ENCODE data around the gene COL28A1. TPM values are rescaled to one million over a fixed set of nuclear protein-coding genes. Genes with fewer than 3 reads are reported as not detected.

The COL28A1 gene
- total and polyA plus RNA-seq, 5 donors from 2014 or later: 0.35 TPM; not detected in 4

GRCh38 chr7:7349156-7349555 lies 186.5 kb downstream of the COL28A1 start:
- H3K4me3 Mint-ChIP-seq: no peak overlapping the region
- H3K4me3 ChIP-seq (ENCODE audit: low read depth, low read length): no peak overlapping the region
- no peaks in the 10 kb centered on the region for H3K4me1 ChIP-seq (ENCODE audit: control insufficient read depth, insufficient read depth, low read length, poor library complexity, severe bottlenecking)
- H3K9me3 Mint-ChIP-seq: no peaks in the 10 kb centered on the region
- no peak overlapping the region for H3K27ac Mint-ChIP-seq
- no peaks in the 10 kb centered on the region for H3K9me3 ChIP-seq (ENCODE audit: control insufficient read depth in 2 of 2, low read length in 2 of 2)
- peaks cover 21% of the 10 kb centered on the region for H3K27me3 ChIP-seq (ENCODE audit: control insufficient read depth, insufficient read depth, low read length)
- H3K36me3 ChIP-seq (ENCODE audit: control insufficient read depth, insufficient read depth, low read length): no peaks in the 10 kb centered on the region
- no peak overlapping the region for H3K27ac ChIP-seq (ENCODE audit: insufficient read depth, low read length, poor library complexity, severe bottlenecking)
- H3K27me3 Mint-ChIP-seq: peaks cover 29% of the 10 kb centered on the region
- no peaks in the 10 kb centered on the region for H3K4me1 Mint-ChIP-seq
- DNase-seq (no peak), ATAC-seq (ENCODE audit: low read depth in 2 of 2) (no peak)
- H3K36me3 Mint-ChIP-seq: no peaks in the 10 kb centered on the region

GRCh38 chr7:7347045-7347444 lies 188.6 kb downstream of the COL28A1 start:
- Mint-ChIP-seq H3K36me3 (no peaks in the 10 kb centered on the region), H3K4me3 (no peak overlapping the region), H3K27me3 (peaks cover 25% of the 10 kb centered on the region), H3K4me1 (no peaks in the 10 kb centered on the region), H3K9me3 (peaks cover 0 to 2% (median 0%) of the 10 kb centered on the region in 7 donors), H3K27ac (no peak overlapping the region)
- no peaks in the 10 kb centered on the region for H3K36me3 ChIP-seq (ENCODE audit: control insufficient read depth, insufficient read depth, low read length)
- H3K27me3 ChIP-seq (ENCODE audit: control insufficient read depth, insufficient read depth, low read length): peaks cover 23% of the 10 kb centered on the region
- no peak overlapping the region for H3K27ac ChIP-seq (ENCODE audit: insufficient read depth, low read length, poor library complexity, severe bottlenecking)
- no peaks in the 10 kb centered on the region for H3K9me3 ChIP-seq (ENCODE audit: control insufficient read depth in 2 of 2, low read length in 2 of 2)
- no peak overlapping the region for H3K4me3 ChIP-seq (ENCODE audit: low read depth, low read length)
- ATAC-seq (ENCODE audit: low read depth in 2 of 2) (no peak), DNase-seq (no peak)
- no peaks in the 10 kb centered on the region for H3K4me1 ChIP-seq (ENCODE audit: control insufficient read depth, insufficient read depth, low read length, poor library complexity, severe bottlenecking)

- H3K4me1 Mint-ChIP-seq: no peaks in the 10 kb centered on the region
- Histone ChIP-seq H3K9me3 (ENCODE audit: control insufficient read depth in 2 of 2, low read length in 2 of 2) (no peaks in the 10 kb centered on the region), H3K27ac (ENCODE audit: insufficient read depth, low read length, poor library complexity, severe bottlenecking) (no peak overlapping the region), H3K36me3 (ENCODE audit: control insufficient read depth, insufficient read depth, low read length) (no peaks in the 10 kb centered on the region), H3K4me1 (ENCODE audit: control insufficient read depth, insufficient read depth, low read length, poor library complexity, severe bottlenecking) (no peaks in the 10 kb centered on the region), H3K27me3 (ENCODE audit: control insufficient read depth, insufficient read depth, low read length) (peaks cover 26% of the 10 kb centered on the region), H3K4me3 (ENCODE audit: low read depth, low read length) (no peak overlapping the region)
- peaks cover 17% of the 10 kb centered on the region for H3K27me3 Mint-ChIP-seq
- H3K27ac Mint-ChIP-seq: no peak overlapping the region
- ATAC-seq (ENCODE audit: low read depth in 2 of 2) (no peak), DNase-seq (no peak)
- H3K4me3 Mint-ChIP-seq: no peak overlapping the region
- H3K9me3 Mint-ChIP-seq: peaks cover 0 to 2% (median 0%) of the 10 kb centered on the region in 7 donors
- no peaks in the 10 kb centered on the region for H3K36me3 Mint-ChIP-seq
These were observed 191.1 kb downstream of the COL28A1 start for GRCh38 chr7:7344583-7344982.

GRCh38 chr7:7335909-7336308 lies 199.8 kb downstream of the COL28A1 start:
- DNase-seq: no peak
- H3K27ac Mint-ChIP-seq: no peak overlapping the region

GRCh38 chr7:7335215-7335614 lies 200.5 kb downstream of the COL28A1 start:
- H3K27ac Mint-ChIP-seq: no peak overlapping the region
- Histone ChIP-seq H3K36me3 (ENCODE audit: control insufficient read depth, insufficient read depth, low read length) (no peaks in the 10 kb centered on the region), H3K27ac (ENCODE audit: insufficient read depth, low read length, poor library complexity, severe bottlenecking) (no peak overlapping the region), H3K4me3 (ENCODE audit: low read depth, low read length) (no peak overlapping the region), H3K9me3 (ENCODE audit: control insufficient read depth in 2 of 2, low read length in 2 of 2) (no peaks in the 10 kb centered on the region), H3K4me1 (ENCODE audit: control insufficient read depth, insufficient read depth, low read length, poor library complexity, severe bottlenecking) (no peaks in the 10 kb centered on the region), H3K27me3 (ENCODE audit: control insufficient read depth, insufficient read depth, low read length) (peaks cover 3% of the 10 kb centered on the region)
- peaks cover 0 to 3% (median 0%) of the 10 kb centered on the region in 7 donors for H3K9me3 Mint-ChIP-seq
- peaks cover 35% of the 10 kb centered on the region for H3K27me3 Mint-ChIP-seq
- peaks cover 2 to 6% (median 3%) of the 10 kb centered on the region in 4 donors for H3K4me1 Mint-ChIP-seq
- H3K4me3 Mint-ChIP-seq: no peak overlapping the region
- DNase-seq (no peak), ATAC-seq (ENCODE audit: low read depth in 2 of 2) (no peak)
- no peaks in the 10 kb centered on the region for H3K36me3 Mint-ChIP-seq

More at GRCh38 chr7:7335909-7336308, 199.8 kb downstream of the COL28A1 start:
- Histone ChIP-seq H3K4me1 (ENCODE audit: control insufficient read depth, insufficient read depth, low read length, poor library complexity, severe bottlenecking) (no peaks in the 10 kb centered on the region), H3K27ac (ENCODE audit: insufficient read depth, low read length, poor library complexity, severe bottlenecking) (no peak overlapping the region), H3K27me3 (ENCODE audit: control insufficient read depth, insufficient read depth, low read length) (peaks cover 4% of the 10 kb centered on the region), H3K4me3 (ENCODE audit: low read depth, low read length) (no peak overlapping the region), H3K36me3 (ENCODE audit: control insufficient read depth, insufficient read depth, low read length) (no peaks in the 10 kb centered on the region), H3K9me3 (ENCODE audit: control insufficient read depth in 2 of 2, low read length in 2 of 2) (no peaks in the 10 kb centered on the region)
- Mint-ChIP-seq H3K27me3 (peaks cover 30% of the 10 kb centered on the region), H3K36me3 (no peaks in the 10 kb centered on the region), H3K4me1 (peaks cover 2 to 6% (median 3%) of the 10 kb centered on the region in 4 donors), H3K4me3 (no peak overlapping the region), H3K9me3 (peaks cover 0 to 2% (median 0%) of the 10 kb centered on the region in 7 donors)
- no peak for ATAC-seq (ENCODE audit: low read depth in 2 of 2)

- H3K27ac Mint-ChIP-seq: no peak overlapping the region
- H3K4me1 Mint-ChIP-seq: peaks cover 2 to 6% (median 3%) of the 10 kb centered on the region in 4 donors
- no peaks in the 10 kb centered on the region for H3K36me3 Mint-ChIP-seq
- H3K4me3 Mint-ChIP-seq: no peak overlapping the region
- peaks cover 9% of the 10 kb centered on the region for H3K27me3 ChIP-seq (ENCODE audit: control insufficient read depth, insufficient read depth, low read length)
- H3K27me3 Mint-ChIP-seq: peaks cover 44% of the 10 kb centered on the region
- H3K36me3 ChIP-seq (ENCODE audit: control insufficient read depth, insufficient read depth, low read length): no peaks in the 10 kb centered on the region
- ATAC-seq (ENCODE audit: low read depth in 2 of 2): no peak
- no peak overlapping the region for H3K4me3 ChIP-seq (ENCODE audit: low read depth, low read length)
- H3K27ac ChIP-seq (ENCODE audit: insufficient read depth, low read length, poor library complexity, severe bottlenecking): no peak overlapping the region
- no peaks in the 10 kb centered on the region for H3K4me1 ChIP-seq (ENCODE audit: control insufficient read depth, insufficient read depth, low read length, poor library complexity, severe bottlenecking)
- DNase-seq: no peak
- H3K9me3 Mint-ChIP-seq: peaks cover 0 to 3% (median 0%) of the 10 kb centered on the region in 7 donors
- no peaks in the 10 kb centered on the region for H3K9me3 ChIP-seq (ENCODE audit: control insufficient read depth in 2 of 2, low read length in 2 of 2)
These were observed 202.1 kb downstream of the COL28A1 start for GRCh38 chr7:7333610-7334009.

GRCh38 chr7:7331523-7331922 lies 204.2 kb downstream of the COL28A1 start:
- Histone ChIP-seq H3K9me3 (ENCODE audit: control insufficient read depth in 2 of 2, low read length in 2 of 2) (no peaks in the 10 kb centered on the region), H3K4me1 (ENCODE audit: control insufficient read depth, insufficient read depth, low read length, poor library complexity, severe bottlenecking) (no peaks in the 10 kb centered on the region), H3K36me3 (ENCODE audit: control insufficient read depth, insufficient read depth, low read length) (no peaks in the 10 kb centered on the region), H3K27ac (ENCODE audit: insufficient read depth, low read length, poor library complexity, severe bottlenecking) (no peak overlapping the region), H3K27me3 (ENCODE audit: control insufficient read depth, insufficient read depth, low read length) (peaks cover 16% of the 10 kb centered on the region), H3K4me3 (ENCODE audit: low read depth, low read length) (no peak overlapping the region)
- Mint-ChIP-seq H3K4me3 (no peak overlapping the region), H3K27ac (no peak overlapping the region), H3K9me3 (peaks cover 0 to 3% (median 0%) of the 10 kb centered on the region in 7 donors), H3K36me3 (no peaks in the 10 kb centered on the region), H3K27me3 (peaks cover 51% of the 10 kb centered on the region), H3K4me1 (peaks cover 2 to 6% (median 3%) of the 10 kb centered on the region in 4 donors)
- ATAC-seq (ENCODE audit: low read depth in 2 of 2) (no peak), DNase-seq (no peak)

- H3K4me1 Mint-ChIP-seq: peaks cover 2 to 6% (median 3%) of the 10 kb centered on the region in 4 donors
These were observed 204.7 kb downstream of the COL28A1 start for GRCh38 chr7:7330997-7331396.

More at GRCh38 chr7:7330997-7331396, 204.7 kb downstream of the COL28A1 start:
- Histone ChIP-seq H3K27me3 (ENCODE audit: control insufficient read depth, insufficient read depth, low read length) (peaks cover 19% of the 10 kb centered on the region), H3K36me3 (ENCODE audit: control insufficient read depth, insufficient read depth, low read length) (no peaks in the 10 kb centered on the region), H3K9me3 (ENCODE audit: control insufficient read depth in 2 of 2, low read length in 2 of 2) (no peaks in the 10 kb centered on the region), H3K4me1 (ENCODE audit: control insufficient read depth, insufficient read depth, low read length, poor library complexity, severe bottlenecking) (no peaks in the 10 kb centered on the region), H3K27ac (ENCODE audit: insufficient read depth, low read length, poor library complexity, severe bottlenecking) (no peak overlapping the region), H3K4me3 (ENCODE audit: low read depth, low read length) (no peak overlapping the region)
- H3K36me3 Mint-ChIP-seq: no peaks in the 10 kb centered on the region
- no peak overlapping the region for H3K27ac Mint-ChIP-seq
- ATAC-seq (ENCODE audit: low read depth in 2 of 2) (no peak), DNase-seq (no peak)
- H3K4me3 Mint-ChIP-seq: no peak overlapping the region
- peaks cover 48% of the 10 kb centered on the region for H3K27me3 Mint-ChIP-seq
- H3K9me3 Mint-ChIP-seq: peaks cover 0 to 3% (median 0%) of the 10 kb centered on the region in 7 donors
